Fibroblast of the aortic adventitia (primary cell): Measurements from ENCODE around the gene PCSK6. TPM values are rescaled to one million over a fixed set of nuclear protein-coding genes. Genes with fewer than 3 reads are reported as not detected.

ENCODE experiments used
- DNase-seq: peaks from one replicate; pipeline ENCODE4 v3.0.0-alpha.2; 2010; ENCODE audit warnings: low read depth
- H3K4me3 ChIP-seq: 2 replicates; pipeline ENCODE4 v1.5.1; 2011; ENCODE audit warnings: low read depth, mild to moderate bottlenecking, control low read depth, low read length, moderate library complexity
- CTCF ChIP-seq: IDR thresholded peaks from 2 replicates; pipeline ENCODE4 v1.5.1; 2011; ENCODE audit warnings: mild to moderate bottlenecking, low read length, control low read depth, inconsistent platforms; ENCODE audit not compliant: insufficient read depth
- total RNA-seq: library from RNA; depleted of rRNA; stranded (reverse); fragments of >200 nt; gene quantifications from 2 replicates; pipeline ENCODE4 v1.2.3, GENCODE V29; 2012; ENCODE audit warnings: low replicate concordance

PCSK6 gene
- total RNA-seq, 1 donor: 0.81 TPM

- no peak overlapping the region for H3K4me3 ChIP-seq
- no peak for TF ChIP-seq CTCF
- DNase-seq: no peak
Measured at GRCh38 chr15:101482526-101483371, 6.8 kb downstream of the PCSK6 start.

GRCh38 chr15:101481917-101482525, 7.5 kb downstream of the PCSK6 start:
- no peak for DNase-seq
- H3K4me3 ChIP-seq: no peak overlapping the region
- TF ChIP-seq CTCF: no peak

GRCh38 chr15:101481381-101481705, 8.2 kb downstream of the PCSK6 start:
- no peak overlapping the region for H3K4me3 ChIP-seq
- DNase-seq: no peak
- no peak for TF ChIP-seq CTCF

GRCh38 chr15:101480613-101481380, 8.7 kb downstream of the PCSK6 start:
- TF ChIP-seq CTCF: no peak
- no peak overlapping the region for H3K4me3 ChIP-seq
- no peak for DNase-seq

GRCh38 chr15:101479851-101480612, 9.5 kb downstream of the PCSK6 start:
- no peak for DNase-seq
- H3K4me3 ChIP-seq: no peak overlapping the region
- no peak for TF ChIP-seq CTCF

GRCh38 chr15:101479342-101479845, 10.1 kb downstream of the PCSK6 start:
- DNase-seq: no peak
- H3K4me3 ChIP-seq: no peak overlapping the region
- no peak for TF ChIP-seq CTCF
